ENCODE measurements around the gene ACTG1. TPM values are rescaled to one million over a fixed set of nuclear protein-coding genes. Genes with fewer than 3 reads are reported as not detected.
A peak's percentile ranks its signal among the peaks of the same experiment; 100 is the strongest.

Gene ACTG1
- total RNA-seq, 4 donors from 2014 or later = 1,168 to 4,304 (median 2,945) TPM

GRCh38 chr17:81500047-81500446, 12.6 kb downstream of the ACTG1 start:
- no peaks in the 10 kb centered on the region for H3K9me3 ChIP-seq
- WGBS, 2 donors = 54 to 68% methylated on average over 6 to 7 of the region's 7 CpGs
- no peak for TF ChIP-seq CTCF (IDR thresholded peaks at IDR 0.05)
- TF ChIP-seq POLR2A (IDR thresholded peaks at IDR 0.05) = no peak
- no peak for DNase-seq
- H3K27ac ChIP-seq = no peak overlapping the region
- no peak overlapping the region for H3K4me3 ChIP-seq (replicated peaks in 1 of 3)
- H3K27me3 ChIP-seq = no peaks in the 10 kb centered on the region
- intact Hi-C loops (cut with DNase I) = no loop called here
- no peaks in the 10 kb centered on the region for H3K4me1 ChIP-seq
- no peaks in the 10 kb centered on the region for H3K36me3 ChIP-seq

GRCh38 chr17:81499601-81499970, 13.0 kb downstream of the ACTG1 start:
- Histone ChIP-seq H3K9me3 (no peaks in the 10 kb centered on the region), H3K36me3 (no peaks in the 10 kb centered on the region), H3K27ac (no peak overlapping the region), H3K27me3 (no peaks in the 10 kb centered on the region), H3K4me3 (replicated peaks in 1 of 3) (no peak overlapping the region), H3K4me1 (no peaks in the 10 kb centered on the region)
- DNase-seq = no peak
- intact Hi-C loops (cut with DNase I) = no loop called here
- 66 to 100% methylated on average over 2 to 5 of the region's 12 CpGs for WGBS, 2 donors
- TF ChIP-seq POLR2A (IDR thresholded peaks at IDR 0.05) (no peak), CTCF (IDR thresholded peaks at IDR 0.05) (no peak)

- no peaks in the 10 kb centered on the region for H3K36me3 ChIP-seq
- H3K4me3 ChIP-seq (replicated peaks in 1 of 3) = no peak overlapping the region
- H3K4me1 ChIP-seq = no peaks in the 10 kb centered on the region
- intact Hi-C loops (cut with DNase I) = no loop called here
- 64 to 81% methylated on average over 45 to 60 of the region's 64 CpGs for WGBS, 2 donors
- H3K9me3 ChIP-seq = no peaks in the 10 kb centered on the region
- no peak for DNase-seq
- H3K27me3 ChIP-seq = no peaks in the 10 kb centered on the region
- no peak for TF ChIP-seq CTCF (IDR thresholded peaks at IDR 0.05)
- no peak for TF ChIP-seq POLR2A (IDR thresholded peaks at IDR 0.05)
- H3K27ac ChIP-seq = no peak overlapping the region
These were observed 13.5 kb downstream of the ACTG1 start for GRCh38 chr17:81498953-81499600.

- no peak overlapping the region for H3K27ac ChIP-seq
- WGBS, 2 donors = 39 to 40% methylated on average over 7 to 8 of the region's 8 CpGs
- no peak for TF ChIP-seq POLR2A (IDR thresholded peaks at IDR 0.05)
- H3K9me3 ChIP-seq = no peaks in the 10 kb centered on the region
- peak; percentile 31 to 50 for DNase-seq
- no peaks in the 10 kb centered on the region for H3K27me3 ChIP-seq
- no peak overlapping the region for H3K4me3 ChIP-seq (replicated peaks in 1 of 3)
- no peaks in the 10 kb centered on the region for H3K36me3 ChIP-seq
- peaks cover 14 to 28% of the 10 kb centered on the region in 2 donors for H3K4me1 ChIP-seq
- intact Hi-C loops (cut with DNase I) = no loop called here
These were observed 17.8 kb downstream of the ACTG1 start for GRCh38 chr17:81494626-81495377.

- no peaks in the 10 kb centered on the region for H3K9me3 ChIP-seq
- no peak for TF ChIP-seq CTCF (IDR thresholded peaks at IDR 0.05)
- no peak for TF ChIP-seq POLR2A (IDR thresholded peaks at IDR 0.05)
These were observed 19.2 kb downstream of the ACTG1 start for GRCh38 chr17:81493198-81494038.

More at GRCh38 chr17:81493198-81494038, 19.2 kb downstream of the ACTG1 start:
- H3K4me3 ChIP-seq (replicated peaks in 1 of 3) = no peak overlapping the region
- 84 to 90% methylated on average over 15 to 16 of the region's 16 CpGs for whole genome bisulfite sequencing, 2 donors
- no peak for DNase-seq
- H3K27ac ChIP-seq = peak overlapping the region in 1 of 3 donors; percentile 88
- H3K4me1 ChIP-seq = peaks cover 16 to 40% of the 10 kb centered on the region in 2 donors
- H3K36me3 ChIP-seq = no peaks in the 10 kb centered on the region
- H3K27me3 ChIP-seq = no peaks in the 10 kb centered on the region
- intact Hi-C loops (cut with DNase I) = no loop called here

Data from thyroid gland (tissue), 4 donors.